K562 (cell line): ENCODE measurements around the gene PM20D2. TPM values are rescaled to one million over a fixed set of nuclear protein-coding genes. Genes with fewer than 3 reads are reported as not detected.

ENCODE experiments used
- ATAC-seq: fragments of 200-7000 bp; cut with Tn5 transposase; 3 replicates; pipeline ENCODE4 v1.9.1; 2020; ENCODE audit warnings: moderate library complexity
- BruUV-seq: library from RNA; stranded (reverse); fragments of 400-500 nt; replicated peaks from 2 replicates; lab custom pipeline; 2021; lab: Mats Ljungman, UMichigan
- CTCF ChIA-PET: fragments of 300-600 bp; formaldehyde crosslinking; extraction: SDS; loops from one replicate; lab custom pipeline; 2021; ENCODE audit warnings: low intra/inter-chr PET ratio; lab: Yijun Ruan, JAX
- POLR2A ChIA-PET: fragments of 300-600, 350-650 bp; sonication (Branson Sonifier 250); formaldehyde crosslinking; extraction: SDS; loops from one replicate; lab custom pipeline; 2021; ENCODE audit warnings: antibody characterized with exemption, inconsistent platforms; lab: Yijun Ruan, JAX
- DNase-seq, 4 experiments: peaks; one replicate each; pipeline versions ENCODE4 v3.0.0 to v3.0.0-alpha.2; 2011 to 2018; ENCODE audit warnings: low spot score in 3 of 4, mixed read lengths in 3 of 4; ENCODE audit errors: extremely low read depth in 1 of 4
- FAIRE-seq: peaks from 2 replicates; lab custom pipeline; 2011; peaks lifted over from hg19 to GRCh38; lab: Jason Lieb, UNC
- H2AFZ ChIP-seq: 2 replicates; pipeline ENCODE4 v1.6.0; 2011; ENCODE audit warnings: low read depth, low read length, control low read depth, inconsistent platforms
- H3K27ac ChIP-seq: fragments of 200-600 bp; 3 replicates; pipeline ENCODE4 v1.8.0; 2011; ENCODE audit warnings: low read depth, mild to moderate bottlenecking, control low read depth, inconsistent platforms, low read length, moderate library complexity, mixed read lengths; ENCODE audit errors: extremely low read depth
- H3K27me3 ChIP-seq, 2 experiments: fragments of 300-600 bp in 1 of 2; 2 replicates in 1 of 2; 3 replicates in 1 of 2; pipeline versions ENCODE4 v1.6.0 to v1.8.0; 2011; ENCODE audit warnings: inconsistent platforms in 2 of 2, low read length in 2 of 2, mild to moderate bottlenecking in 1 of 2, mixed read lengths in 1 of 2, moderate library complexity in 1 of 2; ENCODE audit not compliant: control insufficient read depth in 2 of 2, insufficient read depth in 2 of 2
- H3K36me3 ChIP-seq: fragments of 300-600 bp; 3 replicates; pipeline ENCODE4 v1.8.0; 2011; ENCODE audit warnings: mild to moderate bottlenecking, low read length, inconsistent platforms; ENCODE audit not compliant: control insufficient read depth, insufficient read depth
- H3K4me1 ChIP-seq, 2 experiments: fragments of 200-600 bp in 1 of 2; replicated peaks in 1 of 2; 2 replicates in 1 of 2; 3 replicates in 1 of 2; pipeline versions ENCODE4 v1.5.1 to v1.8.0; 2011; ENCODE audit warnings: inconsistent platforms in 2 of 2, low read length in 2 of 2, mild to moderate bottlenecking in 1 of 2, mixed read lengths in 1 of 2, moderate library complexity in 1 of 2; ENCODE audit not compliant: control insufficient read depth in 2 of 2, insufficient read depth in 2 of 2
- H3K4me2 ChIP-seq: 2 replicates; pipeline ENCODE4 v1.6.1; 2011; ENCODE audit warnings: low read length, control low read depth, inconsistent platforms, mixed read lengths; ENCODE audit not compliant: insufficient read depth
- H3K4me3 ChIP-seq: fragments of 200-600 bp; sonication (generic), shearing (Covaris generic); 2 replicates; pipeline ENCODE4 v1.5.1; 2016; ENCODE audit warnings: control low read depth, inconsistent platforms
- H3K79me2 ChIP-seq: fragments of 200-600 bp; 3 replicates; pipeline ENCODE4 v1.8.0; 2011; ENCODE audit warnings: low read length, inconsistent platforms; ENCODE audit not compliant: control insufficient read depth, insufficient read depth
- H3K9ac ChIP-seq, 2 experiments: 2 replicates each; pipeline versions ENCODE4 v1.6.0 to v1.6.1; 2011; ENCODE audit warnings: low read depth in 2 of 2, low read length in 2 of 2, control low read depth in 1 of 2, inconsistent platforms in 1 of 2, mild to moderate bottlenecking in 1 of 2, mixed read lengths in 1 of 2; ENCODE audit not compliant: insufficient read depth in 1 of 2
- H3K9me1 ChIP-seq: one replicate; pipeline ENCODE4 v1.6.0; 2011; ENCODE audit warnings: inconsistent platforms, mild to moderate bottlenecking, low read length, moderate library complexity; ENCODE audit not compliant: control insufficient read depth, insufficient read depth
- H3K9me3 ChIP-seq: replicated peaks from 2 replicates; pipeline ENCODE4 v1.5.1; 2011; ENCODE audit warnings: low read depth, low read length, inconsistent platforms; ENCODE audit not compliant: control insufficient read depth, insufficient read depth
- H4K20me1 ChIP-seq: replicated peaks from 2 replicates; pipeline ENCODE4 v1.6.1; 2011; ENCODE audit warnings: low read length, inconsistent platforms, mixed read lengths; ENCODE audit not compliant: control insufficient read depth, insufficient read depth
- AFF4 ChIP-seq: sonication (generic); formaldehyde crosslinking; IDR thresholded peaks from 2 replicates; pipeline ENCODE4 v1.8.0; 2023; ENCODE audit warnings: mild to moderate bottlenecking, missing genetic modification reagents
- BHLHE40 ChIP-seq: IDR thresholded peaks from 2 replicates; pipeline ENCODE4 v1.6.1; 2011; ENCODE audit warnings: low read length, improper control_type of control experiment
- LCOR ChIP-seq: sonication (generic); formaldehyde crosslinking; IDR thresholded peaks from 2 replicates; pipeline ENCODE4 v1.8.0; 2022; ENCODE audit warnings: mild to moderate bottlenecking, missing genetic modification reagents
- NR2C1 ChIP-seq, 2 experiments: fragments of 450-650 bp; IDR thresholded peaks; 2 replicates each; pipeline ENCODE4 v1.6.1; 2017; ENCODE audit warnings: mild to moderate bottlenecking in 2 of 2, antibody characterized with exemption in 1 of 2, inconsistent platforms in 1 of 2, missing compliant biosample characterization in 1 of 2, missing genetic modification characterization in 1 of 2
- SMAD3 ChIP-seq: fragments of 450-650 bp; formaldehyde crosslinking; conservative IDR thresholded peaks from 2 replicates; pipeline ENCODE4 v1.4.0; 2020; ENCODE audit warnings: mild to moderate bottlenecking
- SP1 ChIP-seq: sonication (generic); formaldehyde crosslinking; IDR thresholded peaks from 2 replicates; pipeline ENCODE4 v1.8.1; 2022; ENCODE audit warnings: mild to moderate bottlenecking, missing genetic modification reagents
- WHSC1 ChIP-seq: IDR thresholded peaks from one replicate; pipeline ENCODE4 v1.6.1; 2012; ENCODE audit warnings: low read length, control low read depth, inconsistent platforms
- ZBTB17 ChIP-seq: fragments of 450-650 bp; formaldehyde crosslinking; IDR thresholded peaks from 2 replicates; pipeline ENCODE4 v1.4.0; 2020; ENCODE audit warnings: mild to moderate bottlenecking
- ZFP30 ChIP-seq: fragments of 250-450 bp; sonication (Bioruptor Pico); IDR thresholded peaks from 2 replicates; pipeline ENCODE4 v1.8.0; 2022; ENCODE audit warnings: moderate library complexity, mild to moderate bottlenecking, inconsistent platforms, borderline replicate concordance
- ZNF561 ChIP-seq: fragments of 450-650 bp; formaldehyde crosslinking; conservative IDR thresholded peaks from 2 replicates; pipeline ENCODE4 v1.4.0; 2020; ENCODE audit warnings: mild to moderate bottlenecking, moderate library complexity
- ZNF717 ChIP-seq: fragments of 250-450 bp; sonication (Bioruptor Pico); IDR thresholded peaks from 2 replicates; pipeline ENCODE4 v1.5.0; 2021
- ZSCAN29 ChIP-seq: fragments of 450-650 bp; IDR thresholded peaks from 2 replicates; pipeline ENCODE4 v1.6.1; 2017
- WGBS: fragments of 100-300 bp; shearing (Covaris generic); methylation state at CpG from one replicate; pipeline ENCODE4 v1.1.6; 2016; ENCODE audit warnings: low coverage, mixed read lengths; ENCODE audit not compliant: insufficient coverage; ENCODE audit errors: missing lambda C conversion rate; 5-methylcytosine and 5-hydroxymethylcytosine counted together
- in situ Hi-C: fragments of 300-500 bp; cut with MboI; formaldehyde crosslinking; loops from 4 replicates; pipeline ENCODE4 v1.15.0; 2018; ENCODE audit warnings: inconsistent platforms, mixed read lengths
- intact Hi-C: fragments of 100-400 bp; cut with micrococcal nuclease; formaldehyde crosslinking; loops from 2 replicates; pipeline ENCODE4 v1.14.2; 2022
- polyA plus RNA-seq, 8 experiments: library from polyadenylated mRNA; depleted of rRNA in 4 of 8; stranded (reverse) in 5 of 8; unstranded in 3 of 8; fragments of >200 nt; fragmentation: Nextera tagmentation in 2 of 8; fragmentation: Illumina TruSeq in 1 of 8; extraction: Ambion mirVana in 2 of 8; extraction: Trizol in 1 of 8; gene quantifications; 2 replicates each; pipeline versions ENCODE4 v1.2.1 to v1.2.3, GENCODE V29; 2011 to 2014; ENCODE audit warnings: inconsistent platforms in 1 of 8, missing spikeins in 1 of 8
- total RNA-seq, 7 experiments: library from RNA; depleted of rRNA in 6 of 7; stranded (reverse); fragments of >200 nt in 6 of 7; fragmentation: Illumina TruSeq in 2 of 7; extraction: Trizol in 2 of 7; gene quantifications; 2 replicates each; pipeline versions ENCODE4 v1.2.1 to v1.2.3, GENCODE V29; 2011 to 2021; ENCODE audit warnings: low replicate concordance in 1 of 7
- TF ChIP-seq, protein P1 (sequence below): fragments of 250-450 bp; sonication (Bioruptor Pico); IDR thresholded peaks from 2 replicates; pipeline ENCODE4 v1.4.0; 2020

PM20D2 gene
- total and polyA plus RNA-seq, 9 of the 15 experiments (the other 6 are each of a cell fraction or from before 2014, with no cell fraction given): 0.30 to 2.6 (median 1.00) TPM

GRCh38 chr6:89120371-89120770 is 25.5 kb upstream of the PM20D2 start:
- no peaks in the 10 kb centered on the region for H3K27me3 ChIP-seq
- no peaks in the 10 kb centered on the region for H3K79me2 ChIP-seq
- H3K9me1 ChIP-seq: no peaks in the 10 kb centered on the region
- no peak overlapping the region for H2AFZ ChIP-seq
- in situ Hi-C loops: no loop called here
- ChIA-PET CTCF (no interaction called here), POLR2A (interaction anchor here (0.6 to 1.1 kb wide), 2 partner anchors 12 to 42 kb away, joined by 3 read pairs; no protein-coding TSS in a partner anchor)
- no peak overlapping the region for H3K4me2 ChIP-seq
- no peak overlapping the region for H3K4me3 ChIP-seq
- no peaks in the 10 kb centered on the region for H4K20me1 ChIP-seq
- no peak overlapping the region for H3K27ac ChIP-seq
- 1% methylated on average over 4 of the region's 4 CpGs for whole genome bisulfite sequencing
- H3K36me3 ChIP-seq: no peaks in the 10 kb centered on the region
- ATAC-seq (no peak), DNase-seq (no peak), FAIRE-seq (no peak)
- intact Hi-C loops: loop anchor here (5.0 kb wide), 1 partner anchor 138 kb away; no protein-coding TSS in a partner anchor
- BruUV-seq: no TSS peak
- no peaks in the 10 kb centered on the region for H3K4me1 ChIP-seq
- H3K9me3 ChIP-seq: no peaks in the 10 kb centered on the region
- TF ChIP-seq ZNF717 (CRISPR knock-in tag): no peak
- TF ChIP-seq SMAD3 (CRISPR knock-in tag): no peak
- TF ChIP-seq NR2C1 (IDR thresholded peaks at IDR 0.05): no peak
- TF ChIP-seq NR2C1 (tag; IDR thresholded peaks at IDR 0.05): no peak
- no peak for TF ChIP-seq ZFP30
- H3K9ac ChIP-seq: no peak overlapping the region

DNA sequence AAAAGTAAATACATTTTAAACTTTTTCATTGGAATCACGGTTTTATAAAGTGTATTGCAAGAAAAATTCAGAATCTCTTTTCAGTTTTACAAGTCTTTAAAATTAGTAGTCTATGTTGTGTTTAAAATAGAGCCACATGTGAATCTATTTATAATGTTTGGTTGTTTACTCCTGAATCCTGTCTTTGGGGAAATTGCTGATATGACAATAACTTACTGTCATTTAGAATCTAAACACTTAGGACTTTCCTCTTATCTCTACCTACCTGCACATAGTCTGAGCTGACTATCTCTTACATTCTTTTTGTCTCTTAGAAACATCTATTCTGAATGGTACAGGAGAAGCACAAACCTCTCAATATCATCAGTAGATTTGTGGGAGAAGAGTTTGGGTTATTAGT is 23.9 kb upstream of the PM20D2 start:
- in situ Hi-C loops: no loop called here
- intact Hi-C loops: loop anchor here (1.0 to 5.0 kb wide), 2 partner anchors 120 to 140 kb away; no protein-coding TSS in a partner anchor
- FAIRE-seq (no peak), DNase-seq (no peak), ATAC-seq (no peak)
- POLR2A ChIA-PET: no interaction called here
- H3K9me1 ChIP-seq: no peaks in the 10 kb centered on the region
- H4K20me1 ChIP-seq: no peaks in the 10 kb centered on the region
- no peaks in the 10 kb centered on the region for H3K9me3 ChIP-seq
- no peak overlapping the region for H3K9ac ChIP-seq
- no peaks in the 10 kb centered on the region for H3K27me3 ChIP-seq
- no peaks in the 10 kb centered on the region for H3K79me2 ChIP-seq
- no TSS peak for BruUV-seq
- no peak overlapping the region for H3K4me3 ChIP-seq
- no peak overlapping the region for H2AFZ ChIP-seq
- CTCF ChIA-PET: no interaction called here
- 0% methylated on average over 1 of the region's 1 CpG for WGBS
- no peak overlapping the region for H3K27ac ChIP-seq
- no peak overlapping the region for H3K4me2 ChIP-seq
- H3K36me3 ChIP-seq: no peaks in the 10 kb centered on the region
- no peaks in the 10 kb centered on the region for H3K4me1 ChIP-seq
- TF ChIP-seq LCOR (CRISPR knock-in tag) (no peak), AFF4 (no peak), WHSC1 (no peak), ZBTB17 (CRISPR knock-in tag) (no peak), ZSCAN29 (no peak), ZNF561 (CRISPR knock-in tag) (no peak), BHLHE40 (no peak), SP1 (CRISPR knock-in tag) (no peak)
- TF ChIP-seq, protein P1, sequence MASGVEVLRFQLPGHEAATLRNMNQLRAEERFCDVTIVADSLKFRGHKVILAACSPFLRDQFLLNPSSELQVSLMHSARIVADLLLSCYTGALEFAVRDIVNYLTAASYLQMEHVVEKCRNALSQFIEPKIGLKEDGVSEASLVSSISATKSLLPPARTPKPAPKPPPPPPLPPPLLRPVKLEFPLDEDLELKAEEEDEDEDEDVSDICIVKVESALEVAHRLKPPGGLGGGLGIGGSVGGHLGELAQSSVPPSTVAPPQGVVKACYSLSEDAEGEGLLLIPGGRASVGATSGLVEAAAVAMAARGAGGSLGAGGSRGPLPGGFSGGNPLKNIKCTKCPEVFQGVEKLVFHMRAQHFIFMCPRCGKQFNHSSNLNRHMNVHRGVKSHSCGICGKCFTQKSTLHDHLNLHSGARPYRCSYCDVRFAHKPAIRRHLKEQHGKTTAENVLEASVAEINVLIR (CRISPR knock-in tag): no peak
